ENCODE results near the gene POLRMT. TPM values are rescaled to one million over a fixed set of nuclear protein-coding genes. Genes with fewer than 3 reads are reported as not detected.
"Not testable (repeated sequence)": the region's sequence is repeated elsewhere in the genome, so short reads cannot be mapped to it uniquely, and the experiment has no call there.

The POLRMT gene
- total and polyA plus RNA-seq, 4 donors = 10.1 to 76.6 (median 26.6) TPM

- intact Hi-C loops (cut with DNase I) = loop anchor here in 1 of 2 donors (5.0 kb wide), 1 partner anchor 119 kb away; the partner anchor contains the start of gene PTBP1
- peak overlapping the region; percentile 2 to 37 for H3K4me3 ChIP-seq (ENCODE audit: low read length in 2 of 2)
- no peaks in the 10 kb centered on the region for H3K27me3 ChIP-seq (ENCODE audit: control insufficient read depth in 1 of 2, insufficient read depth in 2 of 2, low read length in 1 of 2)
- H3K9me3 ChIP-seq (ENCODE audit: control insufficient read depth, low read length) = no peaks in the 10 kb centered on the region
- peak overlapping the region; percentile 7 to 81 for H3K27ac ChIP-seq (ENCODE audit: low read depth in 1 of 2, low read length in 2 of 2)
- ATAC-seq (ENCODE audit: low FRiP score) (no peak), DNase-seq (no peak)
- H3K4me1 ChIP-seq (ENCODE audit: control insufficient read depth in 1 of 2, insufficient read depth in 2 of 2, low read length in 2 of 2) = no peaks in the 10 kb centered on the region
- 15 to 17% methylated on average over 22 of the region's 22 CpGs for WGBS, 2 donors
- no peaks in the 10 kb centered on the region for H3K36me3 ChIP-seq (ENCODE audit: control insufficient read depth in 1 of 2, insufficient read depth in 2 of 2, low read length in 1 of 2)
These were observed 44.5 kb upstream of the POLRMT start for GRCh38 chr19:677601-678436.

GRCh38 chr19:677201-677600 is 43.9 kb upstream of the POLRMT start:
- intact Hi-C loops (cut with DNase I) = loop anchor here in 1 of 2 donors (5.0 kb wide), 1 partner anchor 120 kb away; the partner anchor contains the start of gene PTBP1
- peak overlapping the region; percentile 7 to 81 for H3K27ac ChIP-seq (ENCODE audit: low read depth in 1 of 2, low read length in 2 of 2)

GRCh38 chr19:676339-677105 is 43.2 kb upstream of the POLRMT start, which contains the start of gene FSTL3:
TSS of gene FSTL3 (plus strand) at chr19:676392. CDS start at chr19:676424, 32 bp downstream.
- peak within 1 kb of the TSS; percentile 70 to 73 for H3K4me3 ChIP-seq (ENCODE audit: low read length in 2 of 2)
- H3K27me3 ChIP-seq (ENCODE audit: control insufficient read depth in 1 of 2, insufficient read depth in 2 of 2, low read length in 1 of 2) = no peaks in the 10 kb centered on the region
- H3K27ac ChIP-seq (ENCODE audit: low read depth in 1 of 2, low read length in 2 of 2) = peak within 1 kb of the TSS; percentile 62 to 84
- 0 to 1% methylated on average over 42 to 63 of the region's 63 CpGs for WGBS, 2 donors
- no peak for ATAC-seq (ENCODE audit: low FRiP score)
- H3K4me1 ChIP-seq (ENCODE audit: control insufficient read depth in 1 of 2, insufficient read depth in 2 of 2, low read length in 2 of 2) = no peaks in the 10 kb centered on the region
- H3K36me3 ChIP-seq (ENCODE audit: control insufficient read depth in 1 of 2, insufficient read depth in 2 of 2, low read length in 1 of 2) = no peaks in the 10 kb centered on the region
- peak in 1 of 2 donors; percentile 87 for DNase-seq
- H3K9me3 ChIP-seq (ENCODE audit: control insufficient read depth, low read length) = no peaks in the 10 kb centered on the region
- intact Hi-C loops (cut with DNase I) = loop anchor here in 1 of 2 donors (5.0 kb wide), 1 partner anchor 121 kb away; the partner anchor contains the start of gene PTBP1

More at GRCh38 chr19:677201-677600, 43.9 kb upstream of the POLRMT start:
- WGBS, 2 donors = 0 to 1% methylated on average over 12 to 15 of the region's 15 CpGs
- ATAC-seq (ENCODE audit: low FRiP score) = peak; percentile 42
- Histone ChIP-seq H3K4me3 (ENCODE audit: low read length in 2 of 2) (peak overlapping the region; percentile 70 to 73), H3K9me3 (ENCODE audit: control insufficient read depth, low read length) (no peaks in the 10 kb centered on the region), H3K27me3 (ENCODE audit: control insufficient read depth in 1 of 2, insufficient read depth in 2 of 2, low read length in 1 of 2) (no peaks in the 10 kb centered on the region), H3K4me1 (ENCODE audit: control insufficient read depth in 1 of 2, insufficient read depth in 2 of 2, low read length in 2 of 2) (no peaks in the 10 kb centered on the region), H3K36me3 (ENCODE audit: control insufficient read depth in 1 of 2, insufficient read depth in 2 of 2, low read length in 1 of 2) (no peaks in the 10 kb centered on the region)
- DNase-seq = peak; percentile 91 to 95

GRCh38 chr19:676007-676338 is 42.6 kb upstream of the POLRMT start:
- no peak overlapping the region for H3K27ac ChIP-seq (ENCODE audit: low read depth in 1 of 2, low read length in 2 of 2)
- ATAC-seq (ENCODE audit: low FRiP score) (no peak), DNase-seq (no peak)
- H3K27me3 ChIP-seq (ENCODE audit: control insufficient read depth in 1 of 2, insufficient read depth in 2 of 2, low read length in 1 of 2) = no peaks in the 10 kb centered on the region
- no peaks in the 10 kb centered on the region for H3K9me3 ChIP-seq (ENCODE audit: control insufficient read depth, low read length)
- intact Hi-C loops (cut with DNase I) = loop anchor here in 1 of 2 donors (5.0 kb wide), 1 partner anchor 121 kb away; the partner anchor contains the start of gene PTBP1
- H3K36me3 ChIP-seq (ENCODE audit: control insufficient read depth in 1 of 2, insufficient read depth in 2 of 2, low read length in 1 of 2) = no peaks in the 10 kb centered on the region
- H3K4me1 ChIP-seq (ENCODE audit: control insufficient read depth in 1 of 2, insufficient read depth in 2 of 2, low read length in 2 of 2) = no peaks in the 10 kb centered on the region
- 5 to 7% methylated on average over 23 to 31 of the region's 31 CpGs for WGBS, 2 donors
- peak overlapping the region; percentile 70 to 73 for H3K4me3 ChIP-seq (ENCODE audit: low read length in 2 of 2)

GRCh38 chr19:674282-675151 is 41.2 kb upstream of the POLRMT start:
- no peak for DNase-seq
- intact Hi-C loops (cut with DNase I) = loop anchor here in 1 of 2 donors (5.0 kb wide), 1 partner anchor 123 kb away; the partner anchor contains the start of gene PTBP1
- Histone ChIP-seq H3K36me3 (ENCODE audit: control insufficient read depth in 1 of 2, insufficient read depth in 2 of 2, low read length in 1 of 2) (no peaks in the 10 kb centered on the region), H3K4me3 (ENCODE audit: low read length in 2 of 2) (no peak overlapping the region), H3K27me3 (ENCODE audit: control insufficient read depth in 1 of 2, insufficient read depth in 2 of 2, low read length in 1 of 2) (no peaks in the 10 kb centered on the region), H3K4me1 (ENCODE audit: control insufficient read depth in 1 of 2, insufficient read depth in 2 of 2, low read length in 2 of 2) (no peaks in the 10 kb centered on the region), H3K27ac (ENCODE audit: low read depth in 1 of 2, low read length in 2 of 2) (no peak overlapping the region), H3K9me3 (ENCODE audit: control insufficient read depth, low read length) (no peaks in the 10 kb centered on the region)
- ATAC-seq (ENCODE audit: low FRiP score) = no peak
- WGBS, 2 donors = 85 to 86% methylated on average over 38 of the region's 38 CpGs

- DNase-seq (no peak), ATAC-seq (ENCODE audit: low FRiP score) (no peak)
- Histone ChIP-seq H3K27ac (ENCODE audit: low read depth in 1 of 2, low read length in 2 of 2) (no peak overlapping the region), H3K36me3 (ENCODE audit: control insufficient read depth in 1 of 2, insufficient read depth in 2 of 2, low read length in 1 of 2) (no peaks in the 10 kb centered on the region), H3K9me3 (ENCODE audit: control insufficient read depth, low read length) (no peaks in the 10 kb centered on the region), H3K4me1 (ENCODE audit: control insufficient read depth in 1 of 2, insufficient read depth in 2 of 2, low read length in 2 of 2) (no peaks in the 10 kb centered on the region), H3K4me3 (ENCODE audit: low read length in 2 of 2) (no peak overlapping the region), H3K27me3 (ENCODE audit: control insufficient read depth in 1 of 2, insufficient read depth in 2 of 2, low read length in 1 of 2) (no peaks in the 10 kb centered on the region)
- WGBS, 2 donors = 85 to 87% methylated on average over 9 of the region's 9 CpGs
- intact Hi-C loops (cut with DNase I) = no loop called here
These were observed 37.3 kb upstream of the POLRMT start for GRCh38 chr19:670609-671075.

- whole genome bisulfite sequencing, 2 donors = 38 to 40% methylated on average over 12 of the region's 12 CpGs
- DNase-seq; H3K27me3 ChIP-seq (ENCODE audit: control insufficient read depth in 1 of 2, insufficient read depth in 2 of 2, low read length in 1 of 2); H3K27ac ChIP-seq (ENCODE audit: low read depth in 1 of 2, low read length in 2 of 2); H3K36me3 ChIP-seq (ENCODE audit: control insufficient read depth in 1 of 2, insufficient read depth in 2 of 2, low read length in 1 of 2); H3K9me3 ChIP-seq (ENCODE audit: control insufficient read depth, low read length); ATAC-seq (ENCODE audit: low FRiP score); H3K4me3 ChIP-seq (ENCODE audit: low read length in 2 of 2); H3K4me1 ChIP-seq (ENCODE audit: control insufficient read depth in 1 of 2, insufficient read depth in 2 of 2, low read length in 2 of 2): not testable (repeated sequence)
- intact Hi-C loops (cut with DNase I) = loop anchor here (5.0 to 10.0 kb wide), 2 partner anchors 253 to 256 kb away; partner anchors contain the start of gene ARID3A (in 1 of the 2)
These were observed 35.5 kb upstream of the POLRMT start for GRCh38 chr19:668675-669434.
